Endothelial cell of umbilical vein (primary cell): ENCODE data around the gene PDCD7.

Experiments
- CTCF ChIP-seq, 2 donors: IDR thresholded peaks; 1 replicate in 1 of 2; 2 replicates in 1 of 2; pipeline ENCODE4 v1.5.1; 2011; ENCODE audit warnings: low read length in 2 of 2, mild to moderate bottlenecking in 2 of 2, moderate library complexity in 2 of 2, control low read depth in 1 of 2, inconsistent platforms in 1 of 2, low read depth in 1 of 2; ENCODE audit not compliant: insufficient read depth in 1 of 2; ENCODE audit errors: extremely low read depth in 1 of 2
- EZH2 ChIP-seq: IDR thresholded peaks from 2 replicates; pipeline ENCODE4 v1.6.1; 2012; ENCODE audit warnings: borderline replicate concordance, low read depth, mild to moderate bottlenecking, moderate library complexity, low read length, inconsistent platforms; ENCODE audit not compliant: severe bottlenecking
- JUN ChIP-seq: IDR thresholded peaks from 2 replicates; pipeline ENCODE4 v1.6.1; 2011; ENCODE audit warnings: borderline replicate concordance, low read depth; ENCODE audit not compliant: insufficient read length, insufficient read depth
- MAX ChIP-seq: IDR thresholded peaks from 2 replicates; pipeline ENCODE4 v1.6.1; 2011; ENCODE audit not compliant: insufficient read depth, insufficient read length
- MYC ChIP-seq: IDR thresholded peaks from one replicate; pipeline ENCODE4 v1.6.1; 2011; ENCODE audit warnings: mild to moderate bottlenecking, low read depth, low read length
- POLR2A ChIP-seq: IDR thresholded peaks from 2 replicates; pipeline ENCODE4 v1.6.1; 2012; ENCODE audit warnings: low read depth, mild to moderate bottlenecking, control low read depth, low read length
- POLR2AphosphoS5 ChIP-seq: IDR thresholded peaks from 2 replicates; pipeline ENCODE4 v1.6.1; 2012; ENCODE audit warnings: low read depth, mild to moderate bottlenecking, control low read depth, low read length, moderate library complexity; ENCODE audit not compliant: insufficient read depth

- TF ChIP-seq CTCF (IDR thresholded peaks at IDR 0.05; ENCODE audit: extremely low read depth in 1 of 2, insufficient read depth in 1 of 2, low read depth in 1 of 2, low read length in 2 of 2) (no peak), POLR2A (no peak), MYC (no peak), EZH2 (no peak), JUN (no peak), POLR2AphosphoS5 (no peak), MAX (no peak)
These were observed 30.5 kb upstream of the PDCD7 start for GRCh38 chr15:65164139-65164538.
